Activated naive CD4-positive, alpha-beta T cell treated with anti-CD3 and anti-CD28 coated beads, Interleukin-2, amount 50 U/mL, for 24 hours (primary cell): ENCODE data around the gene ABLIM1.

Source experiments
- H3K27ac Mint-ChIP-seq: one replicate; pipeline ENCODE4 v1.8.0; 2021; ENCODE audit warnings: mild to moderate bottlenecking, mixed read lengths
- H3K27me3 Mint-ChIP-seq: one replicate; pipeline ENCODE4 v1.8.0; 2021; ENCODE audit warnings: mixed read lengths
- H3K36me3 Mint-ChIP-seq: one replicate; pipeline ENCODE4 v1.8.0; 2021; ENCODE audit warnings: mixed read lengths
- H3K4me1 Mint-ChIP-seq: one replicate; pipeline ENCODE4 v1.8.0; 2021; ENCODE audit warnings: mixed read lengths
- H3K4me3 Mint-ChIP-seq: one replicate; pipeline ENCODE4 v1.8.0; 2021; ENCODE audit warnings: mild to moderate bottlenecking, mixed read lengths
- H3K9me3 Mint-ChIP-seq: one replicate; pipeline ENCODE4 v1.8.0; 2021; ENCODE audit warnings: mixed read lengths

The ABLIM1 gene

DNA sequence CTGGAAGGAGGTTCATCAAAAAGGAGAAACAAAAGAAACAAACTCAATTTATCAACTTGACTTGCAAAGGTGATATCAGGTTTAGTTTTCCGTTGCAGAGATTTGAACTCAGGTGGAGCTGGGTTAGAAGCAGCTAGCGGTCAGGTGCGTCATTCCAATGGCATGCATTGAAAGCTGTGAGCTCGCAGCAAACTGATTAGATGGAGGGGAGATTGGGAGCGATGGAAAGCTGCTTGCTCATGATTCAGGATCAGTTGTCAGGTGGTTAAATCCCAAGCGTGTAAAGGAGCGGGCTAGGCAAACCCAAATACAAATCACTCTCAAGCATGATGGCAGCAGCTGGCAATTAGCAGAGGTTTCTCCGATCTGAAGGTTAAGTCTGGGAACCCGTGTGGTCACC, 204.5 kb downstream of the ABLIM1 start:
- H3K27me3 Mint-ChIP-seq: no peaks in the 10 kb centered on the region
- no peak overlapping the region for H3K4me3 Mint-ChIP-seq
- H3K36me3 Mint-ChIP-seq: peaks cover 10% of the 10 kb centered on the region
- H3K4me1 Mint-ChIP-seq: peaks cover 29% of the 10 kb centered on the region
- no peaks in the 10 kb centered on the region for H3K9me3 Mint-ChIP-seq
- peak overlapping the region; percentile 75 for H3K27ac Mint-ChIP-seq

DNA sequence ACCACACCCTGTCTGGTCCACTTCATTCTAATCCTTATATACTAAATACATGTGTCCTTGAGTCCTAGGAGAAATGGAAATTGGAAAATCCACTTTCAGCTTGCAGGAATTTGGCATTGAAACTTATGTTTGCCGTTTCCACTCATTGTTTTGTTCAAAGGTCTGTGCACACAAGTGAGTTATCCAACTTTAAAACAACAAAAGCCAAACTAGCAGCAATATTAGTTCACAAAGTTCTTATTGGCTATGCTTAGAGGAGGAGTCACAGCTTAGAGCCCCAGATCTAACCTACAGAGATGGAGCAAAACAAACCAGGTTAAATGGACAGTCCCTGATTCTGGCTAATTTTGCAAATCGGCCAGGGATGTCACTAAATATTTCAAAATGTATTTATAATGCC, 209.2 kb downstream of the ABLIM1 start:
- H3K4me3 Mint-ChIP-seq: no peak overlapping the region
- H3K9me3 Mint-ChIP-seq: no peaks in the 10 kb centered on the region
- H3K27ac Mint-ChIP-seq: no peak overlapping the region
- H3K27me3 Mint-ChIP-seq: no peaks in the 10 kb centered on the region
- H3K4me1 Mint-ChIP-seq: peaks cover 21% of the 10 kb centered on the region
- H3K36me3 Mint-ChIP-seq: peaks cover 12% of the 10 kb centered on the region

DNA sequence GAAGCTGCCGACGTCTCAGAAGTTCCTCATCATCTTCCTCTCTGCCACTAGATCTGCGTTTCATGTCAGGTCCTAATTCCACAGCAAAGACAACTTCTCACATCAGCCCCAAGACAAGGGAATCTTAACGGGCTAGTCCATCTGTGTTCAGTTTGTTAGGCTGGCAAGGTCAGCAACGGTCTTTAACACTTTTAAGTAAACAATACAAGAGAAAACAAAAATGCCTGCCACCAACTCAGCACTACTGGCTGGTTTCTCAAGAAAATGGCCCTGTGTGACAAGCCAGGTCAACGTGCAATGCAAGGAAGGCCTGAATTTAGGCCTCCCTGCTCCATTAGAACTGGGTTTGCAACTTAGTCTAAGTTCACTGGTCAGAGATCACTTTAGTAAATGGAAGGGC, 212.7 kb downstream of the ABLIM1 start:
- H3K27me3 Mint-ChIP-seq: no peaks in the 10 kb centered on the region
- peaks cover 15% of the 10 kb centered on the region for H3K36me3 Mint-ChIP-seq
- H3K27ac Mint-ChIP-seq: peak overlapping the region; percentile 19
- H3K4me3 Mint-ChIP-seq: no peak overlapping the region
- H3K4me1 Mint-ChIP-seq: peaks cover 4% of the 10 kb centered on the region
- H3K9me3 Mint-ChIP-seq: no peaks in the 10 kb centered on the region

DNA sequence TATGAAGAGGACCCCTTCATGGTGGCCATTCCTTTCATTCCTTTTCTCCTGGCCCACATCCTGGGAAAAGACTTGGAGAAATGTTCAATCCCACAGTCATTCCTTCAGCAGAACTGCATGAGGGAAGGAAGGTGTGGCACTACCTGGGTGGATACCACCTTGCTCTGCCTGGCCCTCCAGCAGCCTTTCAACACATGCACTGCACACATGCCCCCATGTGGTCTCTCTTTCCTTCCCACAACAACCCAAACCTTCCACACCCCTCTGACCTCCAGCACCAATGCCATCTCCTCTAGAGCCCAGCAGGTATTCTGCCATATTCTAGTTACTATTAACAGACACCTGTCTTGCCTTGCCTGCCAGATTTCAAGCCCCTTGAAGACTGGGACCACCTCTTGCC, 213.3 kb downstream of the ABLIM1 start:
- Mint-ChIP-seq H3K27me3 (no peaks in the 10 kb centered on the region), H3K27ac (peak overlapping the region; percentile 19), H3K9me3 (no peaks in the 10 kb centered on the region), H3K4me3 (no peak overlapping the region), H3K4me1 (peaks cover 4% of the 10 kb centered on the region), H3K36me3 (peaks cover 16% of the 10 kb centered on the region)

DNA sequence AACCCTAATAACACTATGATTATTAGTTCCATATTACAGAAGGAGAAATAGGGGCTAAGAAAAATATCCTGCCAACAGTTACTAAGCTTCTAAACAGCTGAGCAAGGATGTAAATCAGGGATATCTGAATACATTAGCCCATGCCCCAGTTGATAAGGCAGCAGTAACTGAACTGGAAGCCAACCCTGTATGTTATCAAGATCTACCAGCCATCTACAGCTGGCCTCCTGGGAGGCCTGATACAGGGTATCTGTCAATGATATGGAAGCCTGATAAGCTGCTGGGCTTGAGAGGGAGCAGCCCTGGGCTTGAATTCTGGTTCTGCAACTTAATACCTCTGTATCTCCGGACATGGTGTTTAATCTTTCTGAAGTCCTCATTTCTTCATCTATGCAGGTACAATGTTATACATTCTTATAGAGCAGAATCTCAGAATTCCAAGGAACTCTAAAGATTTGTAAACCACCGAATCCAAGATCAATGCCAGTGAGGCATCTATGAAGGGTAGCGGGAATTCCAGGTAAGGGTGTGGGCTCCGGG, 215.9 kb downstream of the ABLIM1 start:
- Mint-ChIP-seq H3K36me3 (peaks cover 25% of the 10 kb centered on the region), H3K27me3 (no peaks in the 10 kb centered on the region), H3K4me1 (peaks cover 4% of the 10 kb centered on the region), H3K9me3 (no peaks in the 10 kb centered on the region), H3K27ac (no peak overlapping the region), H3K4me3 (no peak overlapping the region)

DNA sequence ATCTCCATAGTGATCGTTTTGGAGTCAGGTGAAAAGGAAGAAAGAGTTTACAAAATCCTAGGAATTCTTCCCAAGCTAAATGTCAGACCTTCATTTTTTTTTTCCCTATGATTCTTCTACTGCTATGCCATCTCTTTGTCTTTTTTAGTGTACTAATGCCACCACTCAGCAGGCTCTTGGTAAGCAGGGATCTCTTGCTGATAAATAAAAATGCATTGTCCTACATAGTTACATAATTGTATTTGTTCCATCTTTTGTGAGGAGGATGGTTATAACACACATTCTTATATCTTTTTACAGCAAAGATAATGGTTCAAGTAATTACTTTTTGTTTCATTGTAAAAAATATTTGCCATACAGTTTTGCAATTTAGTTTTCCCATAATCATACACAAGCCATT, 217.0 kb downstream of the ABLIM1 start:
- Mint-ChIP-seq H3K4me3 (no peak overlapping the region), H3K27me3 (no peaks in the 10 kb centered on the region), H3K27ac (peak overlapping the region; percentile 31), H3K4me1 (peaks cover 4% of the 10 kb centered on the region), H3K9me3 (no peaks in the 10 kb centered on the region), H3K36me3 (peaks cover 28% of the 10 kb centered on the region)

DNA sequence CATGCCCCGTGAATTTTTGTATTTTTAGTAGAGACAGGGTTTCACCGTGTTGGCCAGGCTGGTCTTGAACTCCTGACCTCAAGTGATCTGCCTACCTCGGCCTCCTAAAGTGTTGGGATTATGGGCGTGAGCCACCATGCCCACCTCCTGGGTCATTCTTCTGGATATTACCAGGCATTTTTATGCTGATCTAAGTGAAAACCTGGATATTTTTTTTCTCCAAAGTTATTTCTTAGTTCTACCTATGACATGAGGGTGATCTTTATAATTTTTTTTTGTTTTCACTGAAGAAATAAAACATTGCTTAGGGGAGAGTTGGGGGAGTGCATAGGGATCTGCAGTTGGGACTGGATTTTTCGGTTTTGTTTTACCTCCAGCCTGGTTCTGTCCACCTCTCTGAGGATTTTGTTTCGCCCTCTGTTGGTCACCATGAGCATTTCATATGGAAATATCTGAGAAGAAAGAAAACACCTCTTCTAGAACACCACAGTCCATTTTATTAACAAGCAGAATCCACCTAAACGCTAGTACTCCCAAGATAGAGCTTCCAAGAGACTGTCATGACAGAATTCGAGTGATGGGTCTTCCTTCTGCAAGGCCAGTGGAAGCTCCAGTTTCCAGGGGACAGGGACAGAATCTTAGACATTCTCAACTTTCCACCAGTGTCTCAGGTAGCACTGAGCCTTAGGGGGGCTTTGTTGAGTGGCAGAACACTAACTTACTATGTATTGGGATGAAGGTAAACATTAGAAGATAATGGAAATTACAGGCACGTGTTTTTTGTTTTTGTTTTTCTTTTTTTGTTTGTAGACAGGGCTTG, 220.4 kb downstream of the ABLIM1 start:
- Mint-ChIP-seq H3K4me3 (no peak overlapping the region), H3K4me1 (no peaks in the 10 kb centered on the region), H3K9me3 (no peaks in the 10 kb centered on the region), H3K27me3 (no peaks in the 10 kb centered on the region), H3K27ac (peak overlapping the region; percentile 72), H3K36me3 (peaks cover 29% of the 10 kb centered on the region)

DNA sequence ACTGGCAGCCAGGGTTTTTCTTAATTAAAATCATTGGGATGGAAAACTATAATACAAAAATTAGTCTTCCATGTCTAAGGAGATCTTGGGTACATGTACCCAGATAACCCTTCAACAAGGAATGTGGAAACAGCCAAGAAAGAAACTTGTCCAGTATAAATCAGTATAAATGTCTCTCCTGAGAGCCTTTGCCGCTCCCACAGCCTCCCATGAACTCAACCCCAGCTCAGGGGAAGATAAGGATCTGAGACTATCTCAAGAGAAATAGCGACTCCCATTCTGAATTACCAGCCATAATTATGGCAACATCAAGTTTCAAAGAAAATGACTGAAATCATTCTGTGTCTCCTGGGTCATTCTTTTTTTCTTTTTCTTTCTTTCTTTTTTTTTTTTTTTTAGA, 221.1 kb downstream of the ABLIM1 start:
- Mint-ChIP-seq H3K36me3 (peaks cover 31% of the 10 kb centered on the region), H3K4me1 (no peaks in the 10 kb centered on the region), H3K9me3 (no peaks in the 10 kb centered on the region), H3K4me3 (no peak overlapping the region), H3K27me3 (no peaks in the 10 kb centered on the region), H3K27ac (no peak overlapping the region)

DNA sequence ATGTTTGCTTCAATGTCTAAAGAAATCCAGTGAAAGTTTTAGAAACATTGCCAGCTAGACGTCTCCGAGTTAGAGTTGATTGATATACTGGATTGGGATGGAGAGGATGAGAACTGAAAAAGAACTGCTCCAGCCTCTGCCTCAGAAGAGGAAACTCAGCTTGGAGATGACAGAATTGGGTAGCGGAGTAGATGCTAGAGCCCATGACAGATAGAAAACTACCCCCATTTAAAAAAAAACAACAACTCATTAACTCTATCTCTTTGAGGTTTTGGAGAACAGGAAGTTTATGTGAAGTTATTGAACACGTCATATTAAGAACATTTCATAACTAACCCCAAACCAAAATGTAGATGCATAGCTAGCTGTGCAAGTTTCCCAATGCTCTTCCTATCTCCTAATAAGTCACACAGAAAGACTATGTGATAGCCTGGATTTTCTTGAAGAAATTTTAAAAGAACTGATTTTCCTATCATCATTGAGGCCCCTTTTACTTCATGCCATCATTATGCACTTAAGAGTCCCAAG, 225.4 kb downstream of the ABLIM1 start:
- no peaks in the 10 kb centered on the region for H3K9me3 Mint-ChIP-seq
- no peaks in the 10 kb centered on the region for H3K27me3 Mint-ChIP-seq
- no peak overlapping the region for H3K4me3 Mint-ChIP-seq
- peak overlapping the region; percentile 48 for H3K27ac Mint-ChIP-seq
- no peaks in the 10 kb centered on the region for H3K4me1 Mint-ChIP-seq
- peaks cover 19% of the 10 kb centered on the region for H3K36me3 Mint-ChIP-seq

DNA sequence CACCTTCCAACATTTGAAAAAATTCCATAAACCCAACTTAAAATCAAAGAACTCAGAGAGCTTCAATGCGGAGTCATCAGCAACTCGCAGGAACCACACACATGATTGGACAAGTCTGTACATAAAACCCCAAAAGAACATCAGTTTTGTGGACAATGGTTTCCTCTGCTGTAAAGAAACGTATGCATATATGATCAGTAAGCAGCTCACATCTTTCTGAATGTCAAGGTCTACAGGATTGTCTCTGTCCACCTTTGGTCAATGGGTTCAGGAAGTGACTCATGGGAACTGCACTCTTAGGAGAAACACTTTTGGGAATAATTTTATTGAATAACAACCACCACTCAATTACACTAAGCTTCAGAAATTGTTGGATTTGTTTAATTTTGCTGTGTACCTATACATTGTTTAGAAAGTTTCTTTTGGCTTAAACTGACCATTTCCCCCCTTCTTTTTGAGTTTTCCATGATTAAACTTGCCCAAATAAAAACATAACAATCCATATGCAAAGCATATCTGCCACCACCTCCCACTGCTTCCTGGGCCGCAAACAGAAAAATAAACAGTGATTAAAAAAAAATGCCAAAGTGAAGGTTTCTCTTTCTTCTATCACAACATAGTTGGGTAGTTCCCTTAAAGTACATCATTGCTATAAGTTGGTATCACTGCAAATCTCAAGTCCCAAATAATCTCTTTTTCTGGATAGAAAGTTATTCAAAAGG, 226.5 kb downstream of the ABLIM1 start:
- Mint-ChIP-seq H3K36me3 (peaks cover 16% of the 10 kb centered on the region), H3K9me3 (no peaks in the 10 kb centered on the region), H3K27ac (peak overlapping the region; percentile 90), H3K4me1 (no peaks in the 10 kb centered on the region), H3K27me3 (no peaks in the 10 kb centered on the region), H3K4me3 (no peak overlapping the region)

DNA sequence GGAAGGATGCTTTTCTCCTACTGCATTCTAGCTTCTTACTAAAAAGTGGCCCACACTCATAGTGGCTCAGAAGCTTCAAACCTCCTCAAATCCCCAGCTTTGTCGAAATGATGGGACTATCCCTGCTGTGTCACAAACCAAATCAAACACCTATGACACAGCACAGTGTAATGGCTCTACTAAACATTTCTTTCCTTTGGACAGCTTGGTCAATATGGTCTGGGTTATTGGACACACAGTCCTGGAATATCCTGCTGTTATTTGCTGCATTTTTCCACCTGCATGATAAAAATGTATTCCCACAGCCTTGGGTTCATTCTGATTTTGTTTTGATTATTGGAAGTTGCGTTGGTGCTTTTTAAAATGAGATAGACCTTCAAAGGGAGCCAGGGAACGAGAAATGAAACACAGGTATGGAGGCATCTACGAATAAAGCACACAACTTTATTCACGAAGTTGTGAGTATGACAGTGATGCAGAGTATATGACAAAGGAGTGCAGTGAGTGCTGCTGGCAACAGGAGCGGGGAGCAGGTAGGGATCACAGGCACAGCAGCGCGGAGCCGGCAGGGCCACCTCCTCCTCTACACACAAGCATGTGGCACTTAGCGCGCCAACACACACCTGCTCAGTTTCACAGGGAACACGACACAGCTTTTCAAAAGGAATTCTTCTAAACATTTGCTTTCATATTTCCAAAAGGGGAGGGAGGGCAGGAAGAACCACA, 227.2 kb downstream of the ABLIM1 start:
- no peak overlapping the region for H3K4me3 Mint-ChIP-seq
- H3K4me1 Mint-ChIP-seq: no peaks in the 10 kb centered on the region
- no peaks in the 10 kb centered on the region for H3K9me3 Mint-ChIP-seq
- H3K27ac Mint-ChIP-seq: peak overlapping the region; percentile 25
- peaks cover 11% of the 10 kb centered on the region for H3K36me3 Mint-ChIP-seq
- no peaks in the 10 kb centered on the region for H3K27me3 Mint-ChIP-seq

DNA sequence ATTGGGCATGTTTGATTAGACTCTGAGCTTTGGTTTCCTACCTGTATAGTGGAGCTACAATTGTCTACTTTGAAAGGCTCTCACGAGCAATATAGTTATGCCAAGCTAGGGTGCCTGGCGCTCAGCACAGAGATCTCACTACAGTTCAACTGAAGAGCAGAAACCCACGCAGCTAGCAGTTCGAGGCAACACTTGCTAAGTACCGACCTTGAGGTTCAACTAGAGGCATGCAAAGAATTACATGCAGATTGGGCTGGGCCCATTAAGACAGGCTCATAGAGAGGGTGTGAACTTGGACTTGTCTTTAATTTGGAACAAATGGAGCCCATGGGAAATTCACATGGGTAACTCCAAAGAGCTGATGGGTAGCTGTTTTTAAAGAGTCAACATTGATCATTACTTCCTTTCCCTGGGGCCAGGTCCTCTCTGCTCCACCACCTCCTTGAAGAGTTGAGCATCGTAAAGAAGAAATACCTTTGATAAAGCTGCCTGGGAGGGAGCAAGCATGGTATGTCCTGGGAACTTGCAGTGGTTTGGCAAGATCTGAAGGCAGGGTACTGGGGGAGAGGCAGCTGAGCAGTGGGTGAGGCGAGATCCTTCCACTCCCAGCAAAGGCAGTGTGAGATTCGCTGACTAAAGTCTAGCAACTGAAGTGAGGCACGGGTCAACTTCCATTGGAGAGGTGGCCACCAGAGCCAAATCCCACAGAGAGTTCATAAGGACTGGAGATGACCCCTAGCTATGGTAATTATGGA, 228.3 kb downstream of the ABLIM1 start:
- Mint-ChIP-seq H3K27ac (peak overlapping the region; percentile 59), H3K4me1 (no peaks in the 10 kb centered on the region)

DNA sequence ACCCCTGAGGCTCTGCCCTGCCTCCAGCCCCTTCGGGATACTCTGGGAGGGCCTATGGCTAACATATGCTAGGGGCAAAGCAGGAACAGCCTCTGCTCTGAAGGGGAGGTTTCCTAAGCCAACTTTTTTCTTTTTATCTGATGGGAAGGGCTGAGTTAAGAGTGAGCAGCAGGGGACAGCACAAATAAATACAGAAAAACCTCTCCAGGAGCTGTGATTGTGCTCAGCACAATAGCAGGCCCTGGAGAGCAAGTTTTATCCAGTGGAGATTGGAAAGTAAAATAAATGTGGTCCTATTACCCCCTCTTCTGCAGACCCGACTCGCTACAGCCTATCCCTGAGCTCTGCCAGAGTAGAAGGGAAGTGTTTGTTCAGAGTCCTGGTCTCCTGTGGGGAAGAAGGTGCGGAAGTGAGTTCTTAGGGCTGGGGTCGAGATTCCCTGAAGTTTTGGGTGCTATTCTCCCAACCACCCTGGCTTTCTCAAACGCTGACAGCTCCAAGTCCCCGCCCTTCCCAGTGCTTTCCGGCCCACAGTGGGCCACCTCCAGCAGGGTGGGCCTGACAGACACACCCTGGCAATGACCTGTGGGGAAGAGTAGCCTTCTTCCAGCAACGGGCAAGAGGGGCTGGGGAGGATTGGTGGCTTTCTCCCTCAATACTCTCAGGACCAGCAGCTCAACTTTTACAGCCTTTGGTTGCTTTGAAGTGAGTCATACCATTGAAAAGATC, 230.8 kb downstream of the ABLIM1 start:
- no peak overlapping the region for H3K27ac Mint-ChIP-seq
- H3K27me3 Mint-ChIP-seq: no peaks in the 10 kb centered on the region
- no peaks in the 10 kb centered on the region for H3K4me1 Mint-ChIP-seq
- H3K36me3 Mint-ChIP-seq: peaks cover 5% of the 10 kb centered on the region
- no peak overlapping the region for H3K4me3 Mint-ChIP-seq
- H3K9me3 Mint-ChIP-seq: no peaks in the 10 kb centered on the region

More for the DNA sequence above, 228.3 kb downstream of the ABLIM1 start:
- no peaks in the 10 kb centered on the region for H3K9me3 Mint-ChIP-seq
- H3K4me3 Mint-ChIP-seq: no peak overlapping the region
- no peaks in the 10 kb centered on the region for H3K27me3 Mint-ChIP-seq
- H3K36me3 Mint-ChIP-seq: peaks cover 7% of the 10 kb centered on the region

DNA sequence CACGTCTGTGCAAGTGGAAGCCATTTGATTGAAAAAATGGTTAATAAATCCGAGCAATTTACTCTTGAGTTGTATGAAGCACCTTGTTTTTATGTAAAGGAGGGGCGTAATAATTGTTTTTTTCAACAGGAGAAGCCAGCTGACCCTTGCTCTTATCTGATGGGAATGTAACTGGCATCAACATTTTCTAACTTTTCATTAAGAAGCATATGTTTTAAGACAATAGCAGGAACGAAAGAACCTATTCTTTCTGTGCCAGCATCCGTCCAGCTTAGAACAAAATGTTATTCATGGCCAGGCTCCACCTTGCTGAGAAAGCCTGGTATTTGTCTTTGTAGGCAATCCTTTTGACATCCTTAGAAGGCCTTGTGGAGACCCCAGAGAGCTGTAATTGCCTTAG, 231.6 kb downstream of the ABLIM1 start:
- H3K36me3 Mint-ChIP-seq: peaks cover 3% of the 10 kb centered on the region
- H3K4me3 Mint-ChIP-seq: no peak overlapping the region
- H3K27me3 Mint-ChIP-seq: peaks cover 2% of the 10 kb centered on the region
- no peaks in the 10 kb centered on the region for H3K4me1 Mint-ChIP-seq
- no peak overlapping the region for H3K27ac Mint-ChIP-seq
- H3K9me3 Mint-ChIP-seq: no peaks in the 10 kb centered on the region
